Activated CD4-positive, alpha-beta T cell treated with anti-CD3 and anti-CD28 coated beads, Interleukin-2, amount 10 ng/mL, durations not matched to agents 24 days and 14 days (primary cell): ENCODE results near the gene TBC1D16. TPM values are rescaled to one million over a fixed set of nuclear protein-coding genes. Genes with fewer than 3 reads are reported as not detected.
"Not testable (repeated sequence)": the region's sequence is repeated elsewhere in the genome, so short reads cannot be mapped to it uniquely, and the experiment has no call there.

ENCODE experiments used
- DNase-seq: peaks from one replicate; pipeline ENCODE4 v3.0.0; 2022
- H3K27ac Mint-ChIP-seq: one replicate; pipeline ENCODE4 v1.8.0; 2022; ENCODE audit warnings: mild to moderate bottlenecking, mixed read lengths
- H3K27me3 Mint-ChIP-seq: one replicate; pipeline ENCODE4 v1.8.0; 2022; ENCODE audit warnings: mixed read lengths
- H3K36me3 Mint-ChIP-seq: one replicate; pipeline ENCODE4 v1.8.0; 2022; ENCODE audit warnings: low read depth, mild to moderate bottlenecking, mixed read lengths
- H3K4me1 Mint-ChIP-seq: one replicate; pipeline ENCODE4 v1.8.0; 2021; ENCODE audit warnings: mixed read lengths
- H3K4me3 Mint-ChIP-seq: one replicate; pipeline ENCODE4 v1.8.0; 2022; ENCODE audit warnings: mild to moderate bottlenecking, moderate library complexity, mixed read lengths
- H3K9me3 Mint-ChIP-seq: one replicate; pipeline ENCODE4 v1.8.0; 2021; ENCODE audit warnings: mixed read lengths
- intact Hi-C: fragments of 100-400 bp; cut with micrococcal nuclease; formaldehyde crosslinking; loops from one replicate; pipeline ENCODE4 v1.15.1; 2023
- total RNA-seq: library from RNA; stranded (reverse); gene quantifications from 2 replicates; pipeline ENCODE4 v1.2.3, GENCODE V29; 2022

Gene TBC1D16
- total RNA-seq, 1 donor from 2014 or later, result 1.4 TPM

DNA sequence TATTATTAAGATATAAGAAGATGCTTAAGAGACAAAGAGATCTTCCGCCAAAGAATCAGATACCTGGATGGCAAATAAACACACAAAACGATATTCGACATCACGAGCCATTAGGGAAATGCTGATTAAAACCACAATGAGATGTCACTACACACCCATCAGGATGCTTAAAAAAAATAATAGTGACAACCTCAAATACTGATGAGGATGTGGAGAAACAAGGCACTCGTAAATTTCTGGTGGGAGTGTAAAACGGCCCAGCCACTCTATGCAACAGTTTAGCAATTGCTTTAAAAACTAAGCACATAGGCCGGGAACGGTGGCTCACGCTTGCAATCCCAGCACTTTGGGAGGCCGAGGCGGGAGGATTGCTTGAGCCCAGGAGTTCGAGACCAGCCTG, 39.4 kb downstream of the TBC1D16 start:
- Mint-ChIP-seq H3K4me3 (no peak overlapping the region), H3K4me1 (peaks cover 36% of the 10 kb centered on the region), H3K27ac (peak overlapping the region; percentile 96), H3K27me3 (no peaks in the 10 kb centered on the region), H3K36me3 (no peaks in the 10 kb centered on the region), H3K9me3 (no peaks in the 10 kb centered on the region)
- intact Hi-C loops, result loop anchor here (10.0 kb wide), 1 partner anchor 259 kb away; no protein-coding TSS in a partner anchor
- DNase-seq, result no peak

DNA sequence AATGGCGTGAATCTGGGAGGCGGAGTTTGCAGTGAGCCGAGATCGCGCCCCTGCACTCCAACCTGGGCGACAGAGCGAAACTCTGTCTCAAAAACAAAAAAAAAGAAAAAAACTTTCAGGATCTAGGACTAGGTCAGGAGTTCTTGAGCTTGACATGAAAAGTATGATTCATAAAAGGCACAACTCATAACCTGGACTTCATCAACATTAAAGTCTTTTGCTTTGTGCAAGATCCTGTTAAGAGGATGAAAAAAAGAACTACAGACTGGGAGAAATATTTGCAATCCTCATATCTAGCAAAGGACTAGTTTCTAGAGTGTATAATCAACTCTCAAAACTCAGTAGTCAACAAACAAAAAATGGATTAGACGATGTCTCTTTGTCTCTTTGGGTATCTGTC, 40.0 kb downstream of the TBC1D16 start:
- no peak overlapping the region for H3K27ac Mint-ChIP-seq
- H3K9me3 Mint-ChIP-seq, result no peaks in the 10 kb centered on the region
- H3K4me1 Mint-ChIP-seq, result peaks cover 38% of the 10 kb centered on the region
- DNase-seq, result no peak
- H3K27me3 Mint-ChIP-seq, result peaks cover 2% of the 10 kb centered on the region
- H3K4me3 Mint-ChIP-seq, result no peak overlapping the region
- no peaks in the 10 kb centered on the region for H3K36me3 Mint-ChIP-seq
- intact Hi-C loops, result loop anchor here (10.0 kb wide), 1 partner anchor 259 kb away; no protein-coding TSS in a partner anchor

- no peak for DNase-seq
- Mint-ChIP-seq H3K27me3 (peaks cover 6% of the 10 kb centered on the region), H3K4me1 (peaks cover 38% of the 10 kb centered on the region), H3K36me3 (no peaks in the 10 kb centered on the region), H3K9me3 (no peaks in the 10 kb centered on the region), H3K4me3 (no peak overlapping the region), H3K27ac (peak overlapping the region; percentile 34)
- intact Hi-C loops, result loop anchor here (5.0 to 10.0 kb wide), 3 partner anchors 152 to 260 kb away; partner anchors contain the start of gene CBX8
These were observed 41.1 kb downstream of the TBC1D16 start for GRCh38 chr17:79994602-79995001.

GRCh38 chr17:79994228-79994569, 41.5 kb downstream of the TBC1D16 start:
- intact Hi-C loops, result loop anchor here (5.0 to 10.0 kb wide), 3 partner anchors 152 to 261 kb away; partner anchors contain the start of gene CBX8
- not testable (repeated sequence) for H3K4me3 Mint-ChIP-seq, DNase-seq, H3K27me3 Mint-ChIP-seq, H3K9me3 Mint-ChIP-seq, H3K27ac Mint-ChIP-seq, H3K36me3 Mint-ChIP-seq
- H3K4me1 Mint-ChIP-seq, result peaks cover 38% of the 10 kb centered on the region

DNA sequence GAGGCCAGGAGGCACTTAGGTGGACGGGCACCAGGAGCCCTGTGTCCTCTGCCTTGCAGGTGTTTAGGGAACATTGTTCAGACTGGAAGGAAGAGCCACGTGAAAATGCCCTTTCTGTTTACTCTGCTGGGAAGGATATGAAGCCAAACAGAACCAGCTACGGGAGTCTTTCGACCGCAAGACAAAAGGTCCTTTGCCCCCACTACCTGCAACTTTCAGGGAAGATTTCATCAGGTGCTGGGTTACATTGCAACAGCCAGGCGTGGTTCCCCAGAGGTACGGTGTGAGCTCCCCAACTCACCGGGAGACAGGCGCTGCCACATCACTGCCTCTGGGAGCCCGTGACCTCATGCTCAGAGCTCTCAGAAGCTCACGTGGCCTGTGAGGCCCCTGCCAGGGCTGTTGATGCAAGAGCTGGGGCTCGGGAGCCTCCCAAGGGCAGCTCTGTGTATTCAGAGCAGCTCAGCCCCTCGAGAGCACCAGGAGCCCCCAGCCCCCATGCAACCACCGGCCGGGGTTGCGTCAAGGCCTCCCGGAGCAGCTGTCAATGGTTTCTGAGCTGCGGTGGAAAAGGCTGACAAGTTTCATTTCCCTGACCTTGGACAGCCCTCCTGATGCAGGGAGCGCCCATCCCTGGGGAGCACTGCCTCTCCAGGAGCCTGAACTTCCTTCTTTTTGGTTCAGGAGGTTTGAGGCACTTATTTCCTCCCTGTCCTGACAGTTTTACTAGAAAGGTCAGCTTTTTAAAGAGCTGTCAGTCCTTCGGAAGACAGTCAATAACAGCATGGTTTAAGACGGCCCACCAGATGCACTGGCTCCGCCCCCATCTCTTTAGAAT, 42.1 kb downstream of the TBC1D16 start:
- H3K36me3 Mint-ChIP-seq, result no peaks in the 10 kb centered on the region
- peaks cover 6% of the 10 kb centered on the region for H3K27me3 Mint-ChIP-seq
- peaks cover 37% of the 10 kb centered on the region for H3K4me1 Mint-ChIP-seq
- H3K9me3 Mint-ChIP-seq, result no peaks in the 10 kb centered on the region
- intact Hi-C loops, result loop anchor here (2.0 to 10.0 kb wide), 4 partner anchors 151 to 261 kb away; partner anchors contain the start of gene CBX8
- peak overlapping the region; percentile 69 for H3K27ac Mint-ChIP-seq
- H3K4me3 Mint-ChIP-seq, result peak overlapping the region; percentile 79
- DNase-seq, result peak; percentile 81

- H3K4me3 Mint-ChIP-seq, result peak overlapping the region; percentile 79
- H3K4me1 Mint-ChIP-seq, result peaks cover 36% of the 10 kb centered on the region
- no peak for DNase-seq
- H3K9me3 Mint-ChIP-seq, result no peaks in the 10 kb centered on the region
- no peaks in the 10 kb centered on the region for H3K36me3 Mint-ChIP-seq
- H3K27ac Mint-ChIP-seq, result peak overlapping the region; percentile 79
- intact Hi-C loops, result loop anchor here (2.0 to 10.0 kb wide), 4 partner anchors 151 to 262 kb away; partner anchors contain the start of gene CBX8
- H3K27me3 Mint-ChIP-seq, result peaks cover 6% of the 10 kb centered on the region
These were observed 42.9 kb downstream of the TBC1D16 start for GRCh38 chr17:79992649-79993389.

GRCh38 chr17:79991924-79992648, 43.6 kb downstream of the TBC1D16 start:
- Mint-ChIP-seq H3K9me3 (no peaks in the 10 kb centered on the region), H3K36me3 (no peaks in the 10 kb centered on the region), H3K4me3 (peak overlapping the region; percentile 79), H3K4me1 (peaks cover 28% of the 10 kb centered on the region), H3K27me3 (peaks cover 6% of the 10 kb centered on the region), H3K27ac (peak overlapping the region; percentile 79)
- intact Hi-C loops, result loop anchor here (2.0 to 10.0 kb wide), 4 partner anchors 150 to 263 kb away; partner anchors contain the start of gene CBX8
- DNase-seq, result no peak

DNA sequence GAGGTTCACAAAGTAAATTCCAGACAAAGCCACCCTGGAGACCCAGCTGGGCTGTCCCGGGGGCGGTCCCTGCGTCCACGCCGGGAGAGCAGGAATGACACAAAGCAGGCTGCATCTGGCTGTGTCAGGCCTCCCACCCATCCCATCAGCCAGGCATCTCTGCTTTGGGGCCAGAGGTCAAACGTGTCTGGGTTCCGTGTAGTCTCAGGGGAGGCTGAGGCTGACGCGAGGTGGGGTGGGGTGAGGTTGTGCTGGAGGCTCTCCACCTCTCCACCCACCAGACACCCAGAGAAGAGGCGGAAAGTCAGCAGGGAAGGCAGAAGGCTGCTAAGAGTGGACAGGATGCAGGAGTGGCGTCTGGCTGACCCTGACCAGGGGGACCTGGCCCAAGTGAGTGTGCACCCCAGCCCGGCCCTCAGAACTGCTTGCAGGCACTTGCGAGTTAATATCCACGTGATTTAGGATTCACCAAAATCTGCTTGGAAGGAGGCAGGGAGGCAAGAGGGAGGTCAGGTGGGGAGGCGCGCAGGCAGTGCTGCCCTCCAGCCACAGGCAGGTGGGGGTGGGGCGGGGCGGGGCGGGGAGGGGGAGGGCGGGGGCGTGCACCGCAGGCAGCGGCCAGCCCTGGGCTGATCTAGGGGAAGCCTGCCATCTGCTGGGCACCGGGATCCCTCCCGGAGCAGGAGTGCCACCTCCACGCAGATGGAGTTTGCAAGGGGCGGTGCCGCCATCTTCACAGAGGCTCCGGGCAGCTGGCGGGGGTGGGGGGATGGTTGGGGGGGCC, 44.3 kb downstream of the TBC1D16 start:
- H3K36me3 Mint-ChIP-seq, result no peaks in the 10 kb centered on the region
- H3K9me3 Mint-ChIP-seq, result no peaks in the 10 kb centered on the region
- intact Hi-C loops, result loop anchor here (5.0 to 10.0 kb wide), 3 partner anchors 149 to 263 kb away; partner anchors contain the start of gene CBX8
- H3K4me1 Mint-ChIP-seq, result peaks cover 23% of the 10 kb centered on the region
- peaks cover 6% of the 10 kb centered on the region for H3K27me3 Mint-ChIP-seq
- H3K27ac Mint-ChIP-seq, result no peak overlapping the region
- peak; percentile 94 for DNase-seq
- H3K4me3 Mint-ChIP-seq, result peak overlapping the region; percentile 79

DNA sequence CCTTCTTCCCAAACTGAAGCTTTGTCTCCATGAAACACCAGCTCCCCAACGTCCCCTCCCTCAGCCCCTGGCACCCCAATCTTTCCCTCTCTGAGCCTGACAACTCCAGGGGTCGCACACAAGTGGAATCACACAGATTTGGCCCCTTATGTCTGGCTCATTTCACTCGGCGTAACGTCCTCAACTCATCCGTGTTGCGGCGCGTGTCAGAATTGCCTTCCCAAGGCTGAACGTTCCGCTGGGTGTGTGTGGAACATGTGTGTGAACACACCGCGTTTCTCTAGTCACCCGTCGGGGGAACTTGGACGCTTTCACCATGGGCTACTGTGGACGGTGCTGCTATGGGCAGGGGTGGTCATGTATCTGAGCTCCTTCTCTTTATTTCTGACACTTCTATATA, 45.0 kb downstream of the TBC1D16 start:
- Mint-ChIP-seq H3K9me3 (no peaks in the 10 kb centered on the region), H3K27ac (no peak overlapping the region), H3K4me3 (peak overlapping the region; percentile 79)

GRCh38 chr17:79990051-79990592, 45.5 kb downstream of the TBC1D16 start:
- Mint-ChIP-seq H3K4me1 (peaks cover 18% of the 10 kb centered on the region), H3K4me3 (no peak overlapping the region), H3K27me3 (peaks cover 6% of the 10 kb centered on the region), H3K9me3 (no peaks in the 10 kb centered on the region), H3K27ac (no peak overlapping the region), H3K36me3 (no peaks in the 10 kb centered on the region)
- intact Hi-C loops, result loop anchor here (5.0 to 10.0 kb wide), 3 partner anchors 148 to 265 kb away; partner anchors contain the start of gene CBX8
- DNase-seq, result no peak

More for the DNA sequence above, 45.0 kb downstream of the TBC1D16 start:
- no peak for DNase-seq
- H3K36me3 Mint-ChIP-seq, result no peaks in the 10 kb centered on the region
- H3K4me1 Mint-ChIP-seq, result peaks cover 20% of the 10 kb centered on the region
- H3K27me3 Mint-ChIP-seq, result peaks cover 6% of the 10 kb centered on the region
- intact Hi-C loops, result loop anchor here (5.0 to 10.0 kb wide), 3 partner anchors 148 to 264 kb away; partner anchors contain the start of gene CBX8

- Mint-ChIP-seq H3K27me3 (peaks cover 6% of the 10 kb centered on the region), H3K9me3 (no peaks in the 10 kb centered on the region), H3K4me3 (no peak overlapping the region), H3K27ac (no peak overlapping the region), H3K4me1 (peaks cover 17% of the 10 kb centered on the region), H3K36me3 (no peaks in the 10 kb centered on the region)
- no peak for DNase-seq
- intact Hi-C loops, result no loop called here
These were observed 46.4 kb downstream of the TBC1D16 start for GRCh38 chr17:79989106-79989835.
